ENCODE measurements around the gene CCDC85C. TPM values are rescaled to one million over a fixed set of nuclear protein-coding genes. Genes with fewer than 3 reads are reported as not detected.

CCDC85C gene
- polyA plus RNA-seq, 4 donors = 29.1 to 38.7 (median 30.8) TPM

DNA sequence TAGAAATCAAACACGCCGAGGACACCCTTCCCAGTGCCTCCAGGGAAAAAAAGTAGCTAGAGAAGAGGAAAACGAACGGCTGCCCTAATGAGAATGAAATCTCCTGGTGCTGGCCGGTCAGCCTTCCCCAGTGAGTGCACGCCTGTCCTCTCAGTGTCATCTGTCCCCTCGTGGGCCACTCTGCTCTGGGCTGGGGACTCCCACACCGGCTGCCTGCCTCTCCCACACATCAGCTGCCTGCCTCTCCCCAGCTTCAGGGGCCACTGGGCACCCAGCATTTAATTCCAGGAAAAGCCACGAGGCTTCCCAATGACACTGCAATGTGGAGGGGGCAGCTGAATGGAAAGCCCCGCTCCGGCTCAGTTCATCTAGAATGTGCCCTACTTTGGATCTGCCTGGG lies 59.0 kb downstream of the CCDC85C start:
- DNase-seq (ENCODE audit: low read depth in 4 of 4, low spot score in 3 of 4) = no peak

DNA sequence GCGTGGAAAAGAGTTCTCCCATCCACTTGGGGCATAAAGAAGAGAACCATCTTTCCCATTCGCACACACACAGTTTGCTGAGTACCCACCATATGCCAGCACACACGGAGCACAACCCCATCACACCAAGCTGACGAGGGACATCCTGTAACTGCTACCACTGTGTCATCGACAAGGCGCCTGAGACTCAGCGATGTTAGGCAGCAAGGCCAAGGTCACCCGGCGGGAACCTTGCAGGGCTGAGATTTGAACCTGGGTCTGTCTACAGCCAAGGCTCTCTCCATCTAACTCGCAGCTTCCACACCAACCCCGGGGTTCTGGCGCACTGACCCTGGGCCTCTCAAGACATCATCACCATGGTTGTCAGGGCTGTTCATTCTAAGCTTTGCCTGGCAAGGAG lies 60.0 kb downstream of the CCDC85C start:
- DNase-seq (ENCODE audit: low read depth in 4 of 4, low spot score in 3 of 4) = no peak

DNA sequence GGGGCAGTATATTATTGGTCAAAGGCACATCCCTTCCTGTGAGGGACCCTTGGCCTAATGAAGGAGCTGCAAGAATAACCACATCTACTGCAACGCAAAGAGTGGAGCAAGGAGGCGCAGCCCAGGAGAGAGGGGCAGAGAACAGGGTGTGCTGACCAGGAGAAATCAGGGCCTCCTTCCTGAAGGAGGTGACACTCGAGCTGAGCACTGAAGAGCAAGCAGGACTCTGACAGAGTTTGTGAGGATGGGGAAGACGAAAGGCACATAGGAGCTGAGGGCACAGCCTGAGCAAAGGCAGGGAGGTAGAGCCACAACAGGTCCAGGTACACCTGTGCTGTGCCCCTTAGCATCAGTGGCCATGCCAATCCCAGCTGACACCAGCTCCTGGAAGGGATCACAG lies 60.6 kb downstream of the CCDC85C start:
- DNase-seq (ENCODE audit: low read depth in 4 of 4, low spot score in 3 of 4) = no peak

DNA sequence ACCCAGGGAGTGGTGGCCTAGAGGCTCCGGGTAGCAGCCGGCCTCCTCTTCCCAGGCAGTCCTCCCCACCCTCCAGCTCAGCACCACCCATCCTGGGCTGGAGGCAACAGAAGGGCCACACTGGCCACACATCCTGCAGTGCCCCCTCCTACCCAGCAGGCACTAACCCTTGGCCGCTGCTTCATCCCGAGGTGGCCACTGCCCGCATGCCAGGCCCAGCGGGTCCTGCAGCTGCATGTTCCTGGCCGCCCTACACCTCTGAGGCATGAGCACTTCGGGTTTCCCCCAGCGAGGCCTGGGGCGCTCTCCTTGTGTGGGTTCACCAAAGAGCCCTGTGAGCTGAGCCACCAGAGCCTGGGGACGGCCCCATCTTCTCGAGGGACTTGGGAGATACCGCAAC lies 61.4 kb downstream of the CCDC85C start:
- no peak for DNase-seq (ENCODE audit: low read depth in 4 of 4, low spot score in 3 of 4)

DNA sequence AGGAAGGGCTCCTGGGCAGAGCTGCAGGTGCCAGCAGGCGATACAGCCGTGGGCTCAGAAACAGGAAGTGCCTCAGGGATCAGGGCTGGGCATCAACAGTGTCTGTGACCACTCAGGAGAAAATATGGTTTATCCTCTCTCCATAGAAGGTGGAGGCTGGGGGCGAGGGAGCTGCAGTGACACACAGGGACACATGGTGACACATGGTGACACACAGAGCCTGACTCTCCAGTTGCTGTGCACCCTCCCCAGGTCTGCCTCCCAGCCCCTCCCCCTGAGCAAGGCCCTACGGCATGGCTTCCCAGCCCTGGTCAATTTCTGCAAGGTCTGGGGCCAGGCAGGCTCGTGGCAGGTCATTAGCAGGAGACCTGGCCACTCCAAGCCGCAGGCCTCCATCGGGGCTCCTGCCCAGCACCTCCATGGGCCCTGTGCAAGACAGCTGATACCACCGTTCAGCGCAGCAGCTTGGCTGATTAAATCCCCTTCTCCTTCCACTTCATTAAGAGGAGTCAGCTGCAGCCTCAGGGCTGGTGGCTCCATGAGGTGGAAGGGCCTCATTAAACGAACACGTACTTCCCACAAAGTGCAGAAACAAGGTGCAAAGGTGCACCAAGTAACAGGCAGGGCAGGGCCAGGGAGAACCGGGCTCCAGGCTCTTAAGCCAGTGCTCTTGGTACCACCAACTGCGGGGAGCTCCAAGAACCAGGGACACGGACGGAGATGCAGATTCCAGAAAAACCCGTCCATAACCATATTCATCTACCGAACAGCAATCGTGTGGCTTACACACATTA lies 62.1 kb downstream of the CCDC85C start:
- no peak for DNase-seq (ENCODE audit: low read depth in 4 of 4, low spot score in 3 of 4)

DNA sequence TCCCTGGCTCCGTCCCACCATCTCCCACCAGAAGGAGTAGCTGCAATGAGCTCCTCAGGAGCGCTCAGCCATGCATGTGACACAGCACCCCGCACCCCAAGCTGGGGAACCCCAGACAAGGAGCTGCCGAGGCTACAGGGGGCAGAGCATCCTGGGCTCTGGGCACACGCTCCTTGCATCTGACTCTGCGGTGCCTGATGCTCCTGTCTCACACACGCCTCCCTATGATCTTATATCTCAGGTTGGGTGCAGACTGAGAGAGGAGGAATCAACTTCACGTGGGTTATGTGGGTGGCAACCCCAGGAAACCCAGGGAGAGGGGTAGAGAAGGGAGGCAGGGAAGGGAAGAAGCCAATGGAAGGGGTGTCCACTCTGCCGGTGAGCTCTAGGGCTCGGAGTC lies 62.8 kb downstream of the CCDC85C start:
- DNase-seq (ENCODE audit: low read depth in 4 of 4, low spot score in 3 of 4) = no peak

DNA sequence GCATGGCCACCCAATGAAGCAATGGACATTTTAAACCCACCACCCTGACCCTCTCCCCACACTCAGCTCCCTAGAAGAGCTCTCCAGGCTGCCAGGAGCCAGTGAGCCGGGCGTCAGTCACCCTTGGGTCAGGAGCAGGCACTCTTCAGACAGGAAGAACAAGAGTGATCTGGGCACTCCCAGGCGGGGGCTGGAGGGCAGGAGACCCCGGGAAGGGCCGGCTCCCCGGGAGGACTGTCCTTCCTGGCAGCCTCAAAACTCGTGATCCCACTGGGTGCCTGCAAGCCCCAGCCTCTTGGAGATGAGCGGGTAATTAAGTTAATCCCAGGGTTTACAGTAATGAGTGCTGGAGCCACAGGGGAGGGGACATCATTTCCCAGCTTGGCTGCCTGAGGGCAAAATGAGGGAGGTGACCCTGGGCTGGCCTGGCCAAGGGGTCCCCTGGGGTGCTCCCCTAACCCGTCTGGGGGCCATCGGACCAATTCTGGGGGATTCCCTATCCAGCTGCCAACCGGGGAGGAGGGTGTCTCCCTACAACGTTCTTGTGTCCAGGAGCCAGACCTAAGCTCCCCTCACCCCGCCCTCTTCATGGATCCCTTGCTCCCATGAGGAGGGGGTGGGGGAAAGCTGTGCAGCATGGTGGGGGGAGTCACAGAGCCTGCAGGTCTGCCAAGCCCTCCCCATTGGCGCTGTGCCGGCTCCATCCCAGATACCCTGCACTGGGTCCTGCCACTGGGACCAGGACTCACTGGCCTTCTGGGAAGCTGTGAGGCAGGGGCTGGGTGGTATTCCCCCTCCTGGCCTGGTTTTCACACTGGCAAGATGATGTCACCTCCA lies 63.6 kb downstream of the CCDC85C start:
- no peak for DNase-seq (ENCODE audit: low read depth in 4 of 4, low spot score in 3 of 4)

DNA sequence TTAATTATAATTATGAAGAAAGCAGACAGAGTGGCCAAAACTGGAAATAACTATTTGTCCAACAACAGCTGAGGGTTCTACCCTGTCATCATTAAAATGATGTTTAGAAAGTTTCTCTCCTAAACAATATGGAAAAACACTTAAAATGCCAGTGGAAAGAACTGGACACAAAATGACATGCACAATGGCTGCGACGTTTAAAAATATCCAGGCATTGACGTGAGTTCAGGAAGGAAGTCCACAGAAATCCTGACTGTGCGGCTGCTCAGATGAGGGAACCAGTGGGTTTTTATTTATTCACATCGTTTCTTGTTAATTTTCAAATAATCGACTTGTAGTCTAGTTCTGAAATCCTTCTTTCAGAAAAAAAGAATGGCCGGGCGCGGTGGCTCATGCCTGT lies 64.5 kb downstream of the CCDC85C start:
- DNase-seq (ENCODE audit: low read depth in 4 of 4, low spot score in 3 of 4) = no peak

DNA sequence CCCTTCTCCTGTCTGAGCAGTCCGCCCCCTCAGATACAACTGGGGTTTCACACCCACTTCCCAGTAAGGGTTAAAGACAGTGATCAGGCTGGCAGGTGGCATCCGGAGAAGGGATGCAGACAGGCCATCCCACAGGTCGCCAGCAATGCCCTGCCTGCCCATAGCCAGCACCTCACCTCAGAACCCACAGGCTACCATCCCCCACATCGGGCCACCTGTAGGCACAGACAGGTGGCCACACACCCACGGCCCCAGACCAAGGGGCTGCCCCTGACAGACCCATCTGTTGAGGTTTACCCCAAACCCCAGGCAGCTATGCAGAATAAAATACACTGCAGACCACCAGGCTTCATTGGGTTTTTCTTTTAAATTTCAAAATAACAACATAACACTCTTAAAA lies 65.3 kb downstream of the CCDC85C start:
- no peak for DNase-seq (ENCODE audit: low read depth in 4 of 4, low spot score in 3 of 4)

DNA sequence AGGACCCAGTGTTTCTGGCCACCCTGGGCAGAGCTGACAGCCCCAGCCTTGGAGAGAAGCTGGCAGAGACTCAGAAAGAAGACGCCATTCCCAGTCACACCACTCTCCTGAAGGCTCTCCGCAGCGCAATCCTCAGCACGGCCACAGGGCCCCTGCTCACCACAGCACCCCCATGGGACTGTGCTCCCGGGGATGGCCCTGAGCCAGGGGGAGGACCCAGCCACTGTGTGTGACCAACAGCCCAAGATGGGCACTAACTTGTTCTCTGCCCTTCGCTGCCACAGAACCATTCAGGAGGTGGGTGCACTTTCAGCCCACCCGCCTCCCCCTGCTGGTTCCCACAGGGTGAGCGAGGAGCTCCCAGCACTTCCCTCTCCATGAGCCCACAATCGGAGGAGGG lies 65.7 kb downstream of the CCDC85C start:
- no peak for DNase-seq (ENCODE audit: low read depth in 4 of 4, low spot score in 3 of 4)

DNA sequence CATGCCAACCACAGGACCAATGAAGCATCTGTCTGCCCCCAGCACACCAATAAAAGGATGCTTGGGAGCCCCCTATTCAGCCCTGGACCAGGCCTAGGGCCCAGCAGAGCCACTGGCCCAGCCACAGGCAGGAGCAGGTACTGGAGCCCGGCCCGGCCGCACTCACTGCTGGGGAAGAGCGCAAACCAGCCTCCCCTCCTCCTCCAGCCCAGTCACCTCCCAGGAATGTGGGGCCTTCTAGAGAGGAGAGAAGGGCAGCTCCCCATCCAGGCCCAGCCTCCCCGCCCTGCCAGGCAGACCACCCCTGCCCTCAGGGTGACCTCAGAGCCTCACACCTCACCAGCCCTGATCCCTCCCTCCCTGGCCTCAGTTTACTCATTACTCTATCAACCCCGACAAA lies 66.6 kb downstream of the CCDC85C start:
- DNase-seq (ENCODE audit: low read depth in 4 of 4, low spot score in 3 of 4) = no peak

DNA sequence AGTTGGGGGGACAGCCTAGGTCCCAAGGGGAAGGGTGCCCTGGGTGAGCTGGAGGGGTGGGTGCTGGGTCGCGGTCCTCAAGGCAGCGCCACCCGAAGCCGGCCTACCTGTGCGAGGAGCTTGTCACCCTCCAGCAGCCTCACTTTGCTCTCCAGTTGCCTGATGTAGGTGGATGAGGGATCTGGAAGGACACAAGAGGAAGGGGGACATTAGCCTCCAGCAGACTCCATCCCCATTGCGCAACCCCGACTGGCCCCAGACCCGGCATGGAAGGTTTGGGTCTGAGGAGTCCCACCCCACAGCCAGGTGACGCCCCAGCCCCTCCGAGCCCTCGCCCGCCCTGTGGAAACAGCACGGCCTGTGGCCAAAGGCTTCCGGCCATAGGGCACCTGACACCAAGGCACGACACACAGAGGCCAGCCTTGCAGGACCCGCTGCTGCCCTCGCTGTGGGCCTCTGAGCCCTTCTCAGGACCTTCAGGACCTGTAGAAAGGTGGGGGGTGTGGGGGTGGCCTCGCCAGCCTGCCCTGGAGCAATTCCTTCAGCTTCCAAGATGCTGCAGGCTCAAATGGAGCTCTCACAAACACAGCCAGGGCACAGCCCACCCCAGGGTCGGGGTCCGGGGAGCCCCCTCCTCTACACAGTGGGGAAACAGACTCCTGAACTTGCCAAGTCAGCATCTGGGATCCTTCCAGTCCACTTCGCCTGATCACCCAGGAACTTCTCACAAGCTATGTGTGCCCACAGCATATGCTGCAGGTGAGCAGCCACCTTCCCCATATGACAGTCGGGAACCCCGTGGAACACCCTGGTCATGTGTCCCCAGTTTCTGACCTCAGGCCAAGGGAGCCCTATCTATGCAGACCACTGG lies 67.9 kb downstream of the CCDC85C start:
- no peak for DNase-seq (ENCODE audit: low read depth in 4 of 4, low spot score in 3 of 4)

DNA sequence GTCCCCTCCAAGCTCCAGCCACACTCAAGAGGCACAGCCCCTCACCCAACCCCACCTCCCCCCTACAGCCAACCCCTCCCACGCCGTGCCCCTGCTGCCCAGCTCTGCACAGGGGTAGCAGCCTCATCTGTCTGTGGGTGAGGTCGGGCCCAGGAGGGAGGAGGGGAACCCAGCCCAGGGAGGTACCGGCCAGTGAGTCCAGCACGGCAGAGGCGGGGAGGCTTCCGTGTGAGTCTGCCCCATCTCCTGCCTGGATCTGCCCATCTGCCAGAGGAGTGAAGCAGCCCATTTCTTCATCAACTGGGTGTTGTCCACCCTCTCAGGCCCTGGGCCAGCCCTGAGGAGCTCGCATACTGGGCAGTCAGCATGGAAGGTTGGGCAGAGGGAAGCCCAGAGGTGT lies 68.6 kb downstream of the CCDC85C start:
- DNase-seq (ENCODE audit: low read depth in 4 of 4, low spot score in 3 of 4) = no peak

DNA sequence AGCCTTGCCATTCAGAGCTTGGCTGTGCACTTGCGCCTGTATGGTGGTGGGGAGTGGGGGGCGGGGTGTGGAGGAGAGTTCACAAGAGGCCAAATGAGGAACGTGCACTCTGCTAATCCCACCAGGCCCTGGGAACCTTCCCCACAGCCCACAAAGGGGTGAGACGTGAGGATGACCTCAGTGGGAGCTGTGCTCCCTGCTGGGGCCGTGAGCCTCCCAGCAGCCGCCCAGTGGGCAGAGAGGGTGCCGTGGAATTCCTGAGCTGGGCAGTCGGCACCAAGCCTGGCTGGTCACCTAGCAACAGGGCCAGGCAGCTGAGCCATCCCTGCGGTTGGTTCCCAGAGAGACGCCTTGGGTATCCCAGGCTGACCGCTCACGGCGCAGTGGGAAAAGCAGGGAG lies 69.1 kb downstream of the CCDC85C start:
- no peak for DNase-seq (ENCODE audit: low read depth in 4 of 4, low spot score in 3 of 4)

DNA sequence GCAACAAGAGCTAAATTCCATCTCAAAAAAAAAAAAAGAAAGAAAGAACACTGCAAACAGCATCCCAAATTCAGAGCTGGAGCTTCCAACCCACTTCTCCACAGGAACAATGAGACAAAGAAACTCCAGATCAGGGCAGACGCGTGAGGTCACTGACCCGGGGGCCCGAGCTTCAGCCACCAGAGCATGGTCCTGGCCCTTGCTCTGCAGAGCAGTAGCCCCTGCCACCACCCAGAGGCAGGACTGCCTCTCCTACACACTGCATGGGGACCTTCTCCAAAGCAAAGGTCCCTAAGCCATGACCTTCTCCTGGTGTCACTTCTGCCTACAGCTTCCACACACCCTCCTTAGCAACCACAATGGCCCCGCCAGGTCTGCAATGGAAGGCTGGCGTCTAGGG lies 69.7 kb downstream of the CCDC85C start:
- no peak for DNase-seq (ENCODE audit: low read depth in 4 of 4, low spot score in 3 of 4)

DNA sequence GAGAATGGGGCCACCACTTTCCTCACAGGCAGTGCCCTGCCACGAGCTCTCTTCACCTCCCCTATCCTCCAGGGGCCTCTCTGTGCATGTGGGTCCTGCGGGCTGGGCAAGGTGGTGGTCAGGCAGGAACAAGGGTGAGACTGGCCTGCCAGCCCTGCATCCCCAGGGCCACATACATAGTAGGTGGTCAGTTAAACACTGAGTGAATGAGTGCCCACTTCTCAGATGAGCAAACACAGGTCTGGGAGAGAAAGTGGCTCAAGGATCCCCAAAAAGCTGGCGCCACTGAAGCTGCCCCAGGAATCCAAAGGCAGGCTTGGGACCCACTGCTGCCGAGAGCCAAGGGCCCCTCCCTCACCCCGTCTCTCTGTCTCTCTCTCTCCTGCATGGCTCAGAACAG lies 71.7 kb downstream of the CCDC85C start:
- no peak for DNase-seq (ENCODE audit: low read depth in 4 of 4, low spot score in 3 of 4)

DNA sequence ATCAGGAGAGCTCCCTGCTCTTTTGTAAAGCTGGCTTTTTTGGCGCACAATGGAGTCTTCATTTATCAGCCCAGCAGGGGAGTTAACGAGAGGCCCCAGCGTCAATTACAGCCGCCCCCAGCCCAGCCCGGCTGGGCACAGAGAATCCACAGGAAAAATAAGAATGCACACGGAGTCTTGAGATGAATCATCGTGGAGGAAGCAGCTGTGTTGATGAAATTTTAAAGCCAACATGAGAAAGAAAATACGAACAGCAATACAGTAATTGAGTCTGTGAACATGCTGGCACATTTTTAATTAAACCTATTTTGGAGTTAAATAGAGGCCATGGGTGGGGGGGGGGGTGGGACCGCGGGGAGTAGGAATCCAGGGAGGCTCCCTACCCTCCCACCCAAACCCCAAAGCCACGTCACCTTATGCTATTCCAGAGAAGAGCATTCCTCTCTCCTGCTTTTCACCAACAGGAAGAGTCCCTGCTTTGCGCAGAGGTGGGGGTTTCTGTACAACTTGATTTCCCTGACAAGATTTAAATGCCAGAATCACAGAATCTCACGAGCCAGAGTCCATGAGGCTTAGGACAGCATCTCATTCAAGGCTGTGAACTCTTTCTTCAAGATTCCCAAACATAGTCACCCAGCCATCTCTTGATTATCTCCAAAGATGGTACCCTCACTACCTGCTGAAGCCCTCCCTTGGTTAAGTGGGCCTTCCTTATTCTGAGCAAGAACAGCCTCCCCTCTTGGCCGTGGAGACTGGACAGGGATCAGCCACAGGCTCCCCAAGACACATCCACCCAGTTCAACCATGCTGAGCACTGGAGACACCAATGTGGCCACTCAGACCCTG lies 72.5 kb downstream of the CCDC85C start:
- DNase-seq (ENCODE audit: low read depth in 4 of 4, low spot score in 3 of 4) = no peak

DNA sequence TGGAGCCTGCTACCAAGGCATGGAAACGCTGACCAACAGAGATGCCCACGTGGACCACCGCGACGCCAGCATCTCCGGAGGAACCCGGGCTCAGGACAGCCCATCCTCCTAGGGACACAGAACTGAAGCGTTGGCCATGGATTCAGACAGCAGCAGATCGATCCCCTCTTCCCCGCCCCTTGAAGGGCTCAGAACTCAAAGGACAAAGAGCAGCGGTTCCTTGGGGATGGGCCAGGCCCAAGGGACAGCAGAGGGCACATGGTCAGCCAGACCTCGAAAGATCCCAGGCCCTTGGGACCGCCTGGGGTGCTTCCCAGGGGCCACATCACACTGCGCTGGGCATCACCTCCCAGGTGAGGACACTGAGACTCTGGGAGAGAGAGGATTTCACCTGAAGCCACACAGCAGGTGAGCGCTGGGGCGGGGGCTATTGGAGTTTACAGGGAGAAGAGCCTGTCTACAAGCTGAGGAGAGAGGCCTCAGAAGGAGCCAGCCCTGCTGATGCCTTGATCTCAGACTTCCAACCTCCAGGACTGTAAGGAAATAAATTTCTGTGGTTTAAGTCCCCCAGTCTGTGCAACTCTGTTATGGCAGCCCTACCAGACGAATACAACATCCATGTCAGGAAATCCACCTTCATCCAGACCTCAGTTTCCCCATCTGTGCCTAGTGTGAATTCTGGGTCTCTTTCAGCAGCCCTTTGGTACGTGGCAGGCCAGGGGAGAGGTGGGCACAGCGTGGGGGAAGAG lies 73.4 kb downstream of the CCDC85C start:
- DNase-seq (ENCODE audit: low read depth in 4 of 4, low spot score in 3 of 4) = no peak

DNA sequence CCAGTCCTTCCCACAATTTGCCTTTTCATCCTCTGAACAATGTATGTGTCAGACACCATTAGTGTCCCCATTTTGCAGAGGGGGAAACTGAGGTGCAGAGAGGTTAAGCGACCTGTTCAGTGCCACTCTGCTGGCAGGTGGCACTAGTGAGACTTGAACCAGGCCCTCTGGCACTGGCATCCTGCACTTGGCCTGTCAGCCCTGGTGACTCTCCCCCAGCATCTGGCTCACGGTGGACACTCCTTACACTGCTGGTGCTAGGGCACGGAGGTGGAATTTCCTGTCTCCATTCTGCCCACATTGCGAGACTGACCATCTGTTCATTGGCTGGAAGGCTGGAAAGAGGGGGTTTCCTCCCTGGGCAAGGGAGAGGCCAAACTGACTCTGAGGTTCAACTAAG lies 74.1 kb downstream of the CCDC85C start:
- DNase-seq (ENCODE audit: low read depth in 4 of 4, low spot score in 3 of 4) = no peak
